CD14-positive monocyte (primary cell): ENCODE results near the gene MACF1. TPM values are rescaled to one million over a fixed set of nuclear protein-coding genes. Genes with fewer than 3 reads are reported as not detected.

Source experiments
- DNase-seq, 3 donors: peaks; one replicate each; pipeline ENCODE4 v3.0.0-alpha.2; 2011 to 2022
- H2AFZ ChIP-seq: 2 replicates; pipeline ENCODE4 v1.6.0; 2012; ENCODE audit warnings: mild to moderate bottlenecking, low read depth, low read length, inconsistent platforms; ENCODE audit not compliant: insufficient read depth, poor library complexity, severe bottlenecking
- H3K27ac ChIP-seq, 2 donors: 1 replicate in 1 of 2; 2 replicates in 1 of 2; pipeline ENCODE4 v1.5.1; 2012 to 2013; ENCODE audit warnings: low read length in 2 of 2, control low read depth in 1 of 2, inconsistent platforms in 1 of 2, low read depth in 1 of 2, mild to moderate bottlenecking in 1 of 2
- H3K27me3 ChIP-seq, 2 donors: one replicate each; pipeline versions ENCODE4 v1.6.0 to v1.6.1; 2011 to 2013; ENCODE audit warnings: low read length in 2 of 2; ENCODE audit not compliant: control insufficient read depth in 2 of 2, insufficient read depth in 2 of 2
- H3K36me3 ChIP-seq, 2 donors: replicated peaks in 1 of 2; 1 replicate in 1 of 2; 2 replicates in 1 of 2; pipeline versions ENCODE4 v1.5.1 to v1.6.1; 2012 to 2013; ENCODE audit warnings: low read length in 2 of 2, control low read depth in 1 of 2, inconsistent platforms in 1 of 2, mild to moderate bottlenecking in 1 of 2; ENCODE audit not compliant: insufficient read depth in 2 of 2, control insufficient read depth in 1 of 2
- H3K4me1 ChIP-seq, 2 donors: 1 replicate in 1 of 2; 2 replicates in 1 of 2; pipeline versions ENCODE4 v1.5.1 to v1.6.1; 2012 to 2013; ENCODE audit warnings: low read length in 2 of 2, control low read depth in 1 of 2, inconsistent platforms in 1 of 2, mild to moderate bottlenecking in 1 of 2, moderate library complexity in 1 of 2; ENCODE audit not compliant: insufficient read depth in 2 of 2, control insufficient read depth in 1 of 2
- H3K4me2 ChIP-seq: replicated peaks from 2 replicates; pipeline ENCODE3; 2012; ENCODE audit warnings: low read length, moderate library complexity, mild to moderate bottlenecking; ENCODE audit not compliant: poor library complexity, severe bottlenecking; ENCODE audit errors: extremely low read depth
- H3K4me3 ChIP-seq, 3 experiments: fragments of 200-600 bp in 1 of 3; sonication (generic) in 1 of 3; replicated peaks in 1 of 3; 1 replicate in 2 of 3; 2 replicates in 1 of 3; pipeline ENCODE4 v1.5.1; 2011 to 2013; ENCODE audit warnings: low read length in 3 of 3, mild to moderate bottlenecking in 3 of 3, control low read depth in 2 of 3, low read depth in 2 of 3, inconsistent platforms in 1 of 3, moderate library complexity in 1 of 3
- H3K79me2 ChIP-seq: 2 replicates; pipeline ENCODE4 v1.6.0; 2012; ENCODE audit warnings: mild to moderate bottlenecking, control low read depth, inconsistent platforms, low read length, moderate library complexity; ENCODE audit not compliant: insufficient read depth
- H3K9ac ChIP-seq: 2 replicates; pipeline ENCODE4 v1.6.0; 2017; ENCODE audit warnings: low read length, mild to moderate bottlenecking; ENCODE audit not compliant: insufficient read depth, poor library complexity, severe bottlenecking
- H3K9me3 ChIP-seq, 2 donors: replicated peaks in 1 of 2; 1 replicate in 1 of 2; 2 replicates in 1 of 2; pipeline versions ENCODE4 v1.5.1 to v1.6.1; 2012 to 2013; ENCODE audit warnings: low read length in 2 of 2, control low read depth in 1 of 2; ENCODE audit not compliant: control insufficient read depth in 1 of 2, insufficient read depth in 1 of 2
- H4K20me1 ChIP-seq: 2 replicates; pipeline ENCODE4 v1.6.0; 2012; ENCODE audit warnings: mild to moderate bottlenecking, low read length, control low read depth, moderate library complexity; ENCODE audit not compliant: insufficient read depth
- H3K27ac Mint-ChIP-seq, 7 donors: one replicate each; pipeline ENCODE4 v1.8.0; 2020; ENCODE audit warnings: mild to moderate bottlenecking in 7 of 7, mixed read lengths in 7 of 7, moderate library complexity in 6 of 7, inconsistent platforms in 2 of 7
- H3K27me3 Mint-ChIP-seq, 3 donors: one replicate each; pipeline ENCODE4 v1.8.0; 2021 to 2022; ENCODE audit warnings: low read depth in 3 of 3, mild to moderate bottlenecking in 3 of 3, mixed read lengths in 3 of 3, moderate library complexity in 3 of 3, inconsistent platforms in 1 of 3
- H3K36me3 Mint-ChIP-seq, 2 donors: one replicate each; pipeline ENCODE4 v1.8.0; 2020; ENCODE audit warnings: mixed read lengths in 2 of 2, inconsistent platforms in 1 of 2, mild to moderate bottlenecking in 1 of 2
- H3K4me1 Mint-ChIP-seq: one replicate; pipeline ENCODE4 v1.8.0; 2020; ENCODE audit warnings: mild to moderate bottlenecking, mixed read lengths
- H3K4me3 Mint-ChIP-seq, 2 donors: one replicate each; pipeline ENCODE4 v1.8.0; 2020; ENCODE audit warnings: mild to moderate bottlenecking in 2 of 2, mixed read lengths in 2 of 2, moderate library complexity in 1 of 2
- H3K9me3 Mint-ChIP-seq, 7 donors: one replicate each; pipeline ENCODE4 v1.8.0; 2020 to 2022; ENCODE audit warnings: mixed read lengths in 7 of 7, mild to moderate bottlenecking in 6 of 7, moderate library complexity in 6 of 7, inconsistent platforms in 2 of 7
- CTCF ChIP-seq: fragments of 200-600 bp; IDR thresholded peaks from one replicate; pipeline ENCODE4 v1.8.0; 2022; ENCODE audit warnings: antibody characterized with exemption, mild to moderate bottlenecking
- WGBS: methylation state at CpG from one replicate; pipeline ENCODE4 v1.1.5; 2013; ENCODE audit warnings: missing lambda C conversion rate; ENCODE audit not compliant: insufficient coverage; 5-methylcytosine and 5-hydroxymethylcytosine counted together
- intact Hi-C, 2 donors: fragments of 100-400 bp; cut with micrococcal nuclease; formaldehyde crosslinking; loops; one replicate each; pipeline versions ENCODE4 v1.15.0 to v1.15.1; 2023
- polyA plus RNA-seq, 3 donors: library from polyadenylated mRNA; depleted of rRNA in 1 of 3; unstranded in 2 of 3; stranded (reverse) in 1 of 3; fragments of 300-500 nt in 2 of 3; fragments of >200 nt in 1 of 3; fragmentation: Illumina TruSeq in 2 of 3; gene quantifications; 1 replicate in 2 of 3; 2 replicates in 1 of 3; pipeline ENCODE4 v1.2.3, GENCODE V29; 2012 to 2021

MACF1 gene
- polyA plus RNA-seq, 3 donors = 3.4 to 36.8 (median 4.5) TPM

GRCh38 chr1:39416609-39417008, 212.1 kb downstream of the MACF1 start:
- Histone ChIP-seq H3K36me3 (peaks cover 17 to 49% of the 10 kb centered on the region in 2 donors), H3K79me2 (peaks cover 34% of the 10 kb centered on the region), H3K9ac (no peak overlapping the region), H3K27me3 (no peaks in the 10 kb centered on the region), H3K4me3 (no peak overlapping the region), H3K4me2 (no peak overlapping the region), H4K20me1 (peaks cover 67% of the 10 kb centered on the region), H3K27ac (no peak overlapping the region), H2AFZ (no peak overlapping the region), H3K4me1 (peaks cover 0 to 1% of the 10 kb centered on the region in 2 donors), H3K9me3 (no peaks in the 10 kb centered on the region)
- H3K4me3 Mint-ChIP-seq = no peak overlapping the region
- intact Hi-C loops = no loop called here
- no peaks in the 10 kb centered on the region for H3K27me3 Mint-ChIP-seq
- peaks cover 20 to 47% of the 10 kb centered on the region in 2 donors for H3K36me3 Mint-ChIP-seq
- no peak for DNase-seq
- no peaks in the 10 kb centered on the region for H3K9me3 Mint-ChIP-seq
- H3K27ac Mint-ChIP-seq = no peak overlapping the region
- H3K4me1 Mint-ChIP-seq = peaks cover 18% of the 10 kb centered on the region
- TF ChIP-seq CTCF = no peak

GRCh38 chr1:39418236-39418635, 213.7 kb downstream of the MACF1 start:
- H3K4me1 Mint-ChIP-seq = peaks cover 9% of the 10 kb centered on the region
- no peak for TF ChIP-seq CTCF
- Histone ChIP-seq H3K9ac (no peak overlapping the region), H3K79me2 (peaks cover 20% of the 10 kb centered on the region), H3K27ac (no peak overlapping the region), H3K4me2 (no peak overlapping the region), H3K36me3 (peaks cover 20 to 52% of the 10 kb centered on the region in 2 donors), H2AFZ (no peak overlapping the region), H3K27me3 (no peaks in the 10 kb centered on the region), H4K20me1 (peaks cover 54% of the 10 kb centered on the region), H3K9me3 (no peaks in the 10 kb centered on the region), H3K4me3 (no peak overlapping the region), H3K4me1 (no peaks in the 10 kb centered on the region)
- H3K36me3 Mint-ChIP-seq = peaks cover 22 to 51% of the 10 kb centered on the region in 2 donors
- no peaks in the 10 kb centered on the region for H3K27me3 Mint-ChIP-seq
- no peak for DNase-seq
- H3K27ac Mint-ChIP-seq = peak overlapping the region in 2 of 7 donors; percentile 5 to 21
- H3K4me3 Mint-ChIP-seq = no peak overlapping the region
- WGBS = 89% methylated on average over 1 of the region's 4 CpGs
- intact Hi-C loops = no loop called here
- H3K9me3 Mint-ChIP-seq = no peaks in the 10 kb centered on the region
